Femur (tissue), 1 donor: ENCODE measurements around the gene FOXI3.
"Not testable (repeated sequence)": the region's sequence is repeated elsewhere in the genome, so short reads cannot be mapped to it uniquely, and the experiment has no call there.

Experiments used
- DNase-seq: peaks from one replicate; pipeline ENCODE4 v3.0.0-alpha.2; 2017

The FOXI3 gene

DNA sequence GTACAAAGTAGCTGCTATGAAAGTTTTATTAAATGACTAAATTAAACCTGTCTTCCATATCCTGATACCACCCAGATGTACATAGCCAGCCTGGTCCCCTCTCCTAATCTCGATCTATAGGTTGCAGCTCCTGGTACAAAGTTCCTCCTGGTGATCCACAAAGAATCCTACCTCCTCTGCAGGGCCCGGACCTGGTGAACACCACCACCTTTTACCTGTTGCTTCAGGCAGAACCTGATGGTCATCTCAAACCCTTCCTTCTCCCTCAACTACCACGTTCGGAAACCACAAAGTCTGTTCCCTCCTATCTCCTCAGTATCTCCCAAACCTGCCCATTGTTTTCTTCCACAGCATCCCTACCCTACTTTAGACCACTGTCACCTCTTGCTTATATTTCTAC is 15.5 kb downstream of the FOXI3 start:
- no peak for DNase-seq

DNA sequence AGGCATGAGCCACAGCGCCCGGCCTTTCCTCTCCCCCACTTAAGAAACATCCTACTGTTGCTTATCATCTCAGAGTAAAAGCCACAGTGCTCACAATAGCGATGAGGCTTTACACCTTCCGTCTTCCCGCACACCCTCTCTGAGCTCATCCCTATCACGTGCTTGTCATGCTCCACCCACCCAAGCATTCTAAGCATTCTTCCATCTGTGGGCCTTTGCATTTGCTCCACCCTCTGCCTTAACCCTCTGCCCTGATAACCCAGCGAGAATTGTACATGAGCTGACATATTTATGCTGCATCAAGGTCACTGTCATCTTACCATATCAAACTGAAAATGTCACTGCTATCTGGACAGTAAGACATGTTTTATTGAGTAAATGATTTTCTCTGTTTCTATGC is 22.6 kb downstream of the FOXI3 start:
- no peak for DNase-seq

DNA sequence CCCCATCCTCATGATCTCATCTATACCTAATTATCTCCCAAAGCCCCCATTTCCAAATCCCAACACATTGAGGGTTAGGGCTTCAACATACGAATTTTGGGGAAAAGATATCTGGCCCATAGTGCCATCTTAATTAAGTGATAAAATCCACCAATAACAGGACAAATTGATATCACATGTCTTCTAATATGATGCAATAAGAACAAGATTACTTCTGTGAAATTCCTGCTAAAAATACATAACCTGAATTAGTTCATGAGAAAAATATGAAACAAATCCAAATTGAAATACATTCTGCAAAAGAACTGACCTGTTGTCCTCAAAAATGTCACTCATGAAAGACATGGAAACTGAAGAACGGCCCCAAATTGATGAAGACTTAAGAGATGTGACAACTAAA is 28.8 kb downstream of the FOXI3 start:
- no peak for DNase-seq

DNA sequence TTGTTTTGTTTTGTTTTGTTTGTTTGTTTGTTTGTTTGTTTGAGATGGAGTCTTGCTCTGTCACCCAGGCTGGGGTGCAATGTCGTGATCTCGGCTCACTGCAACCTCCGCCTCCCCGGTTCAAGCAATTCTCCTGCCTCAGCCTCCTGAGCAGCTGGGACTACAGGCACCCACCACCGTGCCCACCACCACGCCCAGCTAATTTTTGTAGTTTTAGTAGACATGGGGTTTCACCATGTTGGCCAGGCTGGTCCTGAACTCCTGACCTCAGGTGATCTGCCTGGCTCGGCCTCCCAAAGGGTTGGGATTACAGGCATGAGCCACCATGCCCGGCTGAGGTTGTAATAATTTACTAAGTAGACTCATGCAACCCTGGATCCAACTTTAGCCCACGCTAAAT is 33.4 kb downstream of the FOXI3 start:
- DNase-seq, result not testable (repeated sequence)

DNA sequence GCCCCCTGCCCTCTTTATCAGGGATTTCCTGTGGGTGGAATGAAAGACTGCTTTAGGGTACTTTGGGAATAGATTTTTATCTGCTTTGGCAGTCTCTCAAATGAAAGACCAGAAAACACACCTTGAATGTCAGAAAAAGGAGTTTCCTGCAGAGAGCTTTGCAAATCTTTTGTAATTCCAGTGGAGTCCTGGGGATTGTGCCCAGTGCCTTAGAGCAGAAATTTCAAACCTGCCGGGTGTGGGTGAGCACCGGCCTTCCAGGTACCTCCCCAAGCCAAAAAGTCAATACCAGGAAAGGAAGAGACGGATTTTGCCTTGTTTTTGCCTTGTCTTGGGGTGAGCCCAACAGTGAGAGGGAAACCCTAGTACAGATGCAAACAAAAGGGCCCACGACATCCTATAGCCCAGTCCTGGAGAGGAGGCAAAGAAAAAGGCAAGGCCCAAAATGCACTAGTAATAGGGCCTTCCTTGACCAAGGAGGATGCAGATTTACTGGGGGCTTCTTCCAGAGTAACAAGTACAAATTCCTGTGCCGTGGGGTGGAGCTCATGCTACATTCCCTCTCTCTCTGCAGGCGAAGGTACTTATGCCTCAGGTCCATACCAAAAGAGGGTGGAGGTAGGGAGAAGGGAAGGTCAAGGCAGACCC is 36.4 kb downstream of the FOXI3 start:
- no peak for DNase-seq

DNA sequence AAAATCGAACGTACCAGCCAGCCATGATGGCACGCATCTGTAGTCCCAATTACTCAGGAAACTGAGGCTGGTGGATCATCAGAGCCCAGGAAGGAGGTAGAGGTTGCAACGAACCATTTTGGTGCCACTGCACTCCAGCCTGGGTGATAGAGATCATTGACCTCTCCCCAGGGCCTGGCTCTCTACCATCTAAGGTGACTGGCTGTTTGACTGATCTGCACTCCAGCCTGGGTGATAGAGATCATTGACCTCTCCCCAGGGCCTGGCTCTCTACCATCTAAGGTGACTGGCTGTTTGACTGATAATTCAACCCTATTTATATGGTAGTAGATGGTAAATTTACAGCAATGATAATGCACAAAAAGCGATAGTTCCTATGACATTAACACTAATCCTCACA is 43.6 kb downstream of the FOXI3 start:
- DNase-seq, result not testable (repeated sequence)

DNA sequence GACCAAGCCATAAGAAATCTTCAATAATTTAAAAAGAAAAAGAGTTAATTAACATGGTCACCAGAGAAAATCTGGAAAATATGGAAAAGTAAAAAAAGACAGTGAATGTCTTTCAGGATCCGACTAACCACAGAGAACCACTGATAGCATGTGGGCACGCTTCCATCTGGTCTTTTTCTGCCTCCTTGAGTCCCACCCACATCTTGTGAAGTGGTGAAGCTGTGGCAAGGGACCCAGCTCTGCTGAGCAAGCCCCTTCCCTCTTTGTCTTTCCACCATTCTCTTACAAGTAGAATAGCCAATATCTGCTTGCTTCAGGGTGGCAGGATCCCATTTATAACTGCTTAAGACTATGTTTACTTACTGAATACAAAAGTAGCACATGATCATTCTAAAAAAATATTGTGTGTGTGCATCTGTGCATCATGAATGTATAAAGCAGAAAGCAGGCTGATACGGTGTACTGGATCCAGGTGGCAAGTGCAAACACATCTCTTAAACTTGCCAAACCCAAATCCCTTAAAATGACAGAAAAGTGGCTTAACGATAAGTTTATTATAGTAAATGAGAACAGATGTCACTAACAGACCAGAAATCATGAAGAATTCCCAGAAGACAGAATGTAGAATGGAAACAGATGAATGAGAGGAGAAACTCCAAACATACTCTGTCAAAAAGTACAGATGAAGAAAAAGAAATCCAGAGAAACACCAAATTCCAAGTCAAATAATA is 52.3 kb downstream of the FOXI3 start:
- no peak for DNase-seq

DNA sequence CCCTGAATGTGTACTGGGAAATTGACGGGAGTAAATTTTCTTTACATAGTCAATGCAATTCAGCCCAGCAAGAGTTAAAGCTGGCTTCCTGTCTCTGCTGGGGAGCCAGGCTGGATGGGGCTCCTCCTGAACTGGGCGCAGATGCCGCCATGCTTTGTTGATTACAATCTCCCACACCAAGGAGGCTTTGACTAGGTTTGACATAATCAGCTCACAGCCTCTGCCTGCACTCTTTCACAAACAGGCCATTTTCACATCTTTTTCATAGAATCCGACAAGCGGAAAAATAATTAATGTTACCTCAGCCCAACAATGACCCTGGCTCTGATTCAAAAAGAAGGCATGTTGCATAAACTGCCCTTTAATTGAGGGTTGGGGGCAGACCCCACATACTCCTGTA is 54.3 kb downstream of the FOXI3 start:
- no peak for DNase-seq
